Peyer's patch (tissue), 4 donors: ENCODE data around the gene HAPSTR1. TPM values are rescaled to one million over a fixed set of nuclear protein-coding genes. Genes with fewer than 3 reads are reported as not detected.

Experiments used
- DNase-seq, 3 donors: peaks; one replicate each; pipeline ENCODE4 v3.0.0-alpha.2; 2017 to 2019
- H3K27ac ChIP-seq, 4 donors: fragments of 200-600 bp; sonication (generic); one replicate each; pipeline ENCODE4 v1.5.1; 2016 to 2019
- H3K27me3 ChIP-seq, 2 donors: fragments of 200-600 bp; sonication (generic); one replicate each; pipeline ENCODE4 v1.5.1; 2019
- H3K36me3 ChIP-seq, 3 donors: fragments of 200-600 bp; sonication (generic); one replicate each; pipeline ENCODE4 v1.5.1; 2016 to 2019
- H3K4me1 ChIP-seq, 4 donors: fragments of 200-600 bp; sonication (generic); one replicate each; pipeline ENCODE4 v1.5.1; 2016 to 2019
- H3K4me3 ChIP-seq, 4 donors: fragments of 200-600 bp; sonication (generic); 1 replicate in 3 of 4; 2 replicates in 1 of 4; pipeline ENCODE4 v1.5.1; 2016 to 2019; ENCODE audit warnings: mild to moderate bottlenecking in 1 of 4
- H3K9me3 ChIP-seq, 4 donors: fragments of 200-600 bp; sonication (generic); one replicate each; pipeline ENCODE4 v1.5.1; 2016 to 2019; ENCODE audit warnings: mild to moderate bottlenecking in 1 of 4
- CTCF ChIP-seq, 6 experiments: fragments of 450-650 bp in 4 of 6; fragments of 200-600 bp in 2 of 6; sonication (generic) in 1 of 6; IDR thresholded peaks; one replicate each; pipeline ENCODE4 v1.5.1; 2017 to 2019; ENCODE audit warnings: antibody characterized with exemption in 6 of 6, mild to moderate bottlenecking in 3 of 6, moderate library complexity in 1 of 6
- POLR2A ChIP-seq, 2 donors: fragments of 450-650 bp; IDR thresholded peaks; one replicate each; pipeline ENCODE4 v1.5.1; 2017; ENCODE audit warnings: antibody characterized with exemption in 2 of 2, mild to moderate bottlenecking in 2 of 2, moderate library complexity in 2 of 2
- total RNA-seq, 4 donors: library from RNA; depleted of rRNA; stranded (reverse); fragments of >200 nt; gene quantifications; one replicate each; pipeline ENCODE4 v1.1.0, GENCODE V29; 2016

The HAPSTR1 gene
- total RNA-seq, 4 donors from 2014 or later: 38.0 to 56.2 (median 53.5) TPM

GRCh38 chr16:9118170-9118569, 26.7 kb downstream of the HAPSTR1 start:
- H3K4me3 ChIP-seq: no peak overlapping the region
- no peaks in the 10 kb centered on the region for H3K27me3 ChIP-seq
- no peak for TF ChIP-seq CTCF (IDR thresholded peaks at IDR 0.05)
- TF ChIP-seq POLR2A (IDR thresholded peaks at IDR 0.05): no peak
- DNase-seq: no peak
- H3K36me3 ChIP-seq: peaks cover 0 to 24% (median 0%) of the 10 kb centered on the region in 3 donors
- H3K9me3 ChIP-seq: no peaks in the 10 kb centered on the region
- H3K4me1 ChIP-seq: peaks cover 0 to 40% (median 2%) of the 10 kb centered on the region in 4 donors
- H3K27ac ChIP-seq: no peak overlapping the region

- Histone ChIP-seq H3K36me3 (peaks cover 0 to 24% (median 0%) of the 10 kb centered on the region in 3 donors), H3K4me3 (no peak overlapping the region), H3K27ac (no peak overlapping the region), H3K9me3 (no peaks in the 10 kb centered on the region), H3K27me3 (no peaks in the 10 kb centered on the region), H3K4me1 (peaks cover 0 to 43% (median 1%) of the 10 kb centered on the region in 4 donors)
- no peak for DNase-seq
- TF ChIP-seq POLR2A (IDR thresholded peaks at IDR 0.05) (no peak), CTCF (IDR thresholded peaks at IDR 0.05) (no peak)
These were observed 28.4 kb downstream of the HAPSTR1 start for GRCh38 chr16:9119795-9120194.

- no peaks in the 10 kb centered on the region for H3K27me3 ChIP-seq
- peaks cover 0 to 15% (median 0%) of the 10 kb centered on the region in 3 donors for H3K36me3 ChIP-seq
- peak overlapping the region in 3 of 4 donors; percentile 74 to 90 (median 87) for H3K27ac ChIP-seq
- H3K9me3 ChIP-seq: no peaks in the 10 kb centered on the region
- peaks cover 0 to 66% (median 1%) of the 10 kb centered on the region in 4 donors for H3K4me1 ChIP-seq
- H3K4me3 ChIP-seq: no peak overlapping the region
- DNase-seq: no peak
- TF ChIP-seq CTCF (IDR thresholded peaks at IDR 0.05) (no peak), POLR2A (IDR thresholded peaks at IDR 0.05) (no peak)
These were observed 30.9 kb downstream of the HAPSTR1 start for GRCh38 chr16:9122342-9122741.

- H3K9me3 ChIP-seq: no peaks in the 10 kb centered on the region
These were observed 31.5 kb downstream of the HAPSTR1 start for GRCh38 chr16:9122969-9123368.

GRCh38 chr16:9123401-9123800, 32.0 kb downstream of the HAPSTR1 start:
- Histone ChIP-seq H3K36me3 (peaks cover 0 to 8% (median 0%) of the 10 kb centered on the region in 3 donors), H3K4me3 (no peak overlapping the region), H3K27me3 (no peaks in the 10 kb centered on the region), H3K4me1 (peaks cover 0 to 73% (median 9%) of the 10 kb centered on the region in 4 donors), H3K9me3 (no peaks in the 10 kb centered on the region), H3K27ac (peak overlapping the region in 3 of 4 donors; percentile 74 to 90 (median 87))
- TF ChIP-seq POLR2A (IDR thresholded peaks at IDR 0.05) (no peak), CTCF (IDR thresholded peaks at IDR 0.05) (no peak)
- DNase-seq: no peak

More at GRCh38 chr16:9122969-9123368, 31.5 kb downstream of the HAPSTR1 start:
- H3K27ac ChIP-seq: peak overlapping the region in 3 of 4 donors; percentile 74 to 90 (median 87)
- no peak overlapping the region for H3K4me3 ChIP-seq
- DNase-seq: peak in 1 of 3 donors; percentile 46
- H3K27me3 ChIP-seq: no peaks in the 10 kb centered on the region
- peaks cover 0 to 73% (median 7%) of the 10 kb centered on the region in 4 donors for H3K4me1 ChIP-seq
- H3K36me3 ChIP-seq: peaks cover 0 to 11% (median 0%) of the 10 kb centered on the region in 3 donors
- TF ChIP-seq POLR2A (IDR thresholded peaks at IDR 0.05) (peak in 1 of 2 donors; percentile 14), CTCF (IDR thresholded peaks at IDR 0.05) (no peak)
